CD14-positive monocyte (primary cell): ENCODE results near the gene MAMDC2. TPM values are rescaled to one million over a fixed set of nuclear protein-coding genes. Genes with fewer than 3 reads are reported as not detected.

Source experiments
- DNase-seq, 3 donors: peaks; one replicate each; pipeline ENCODE4 v3.0.0-alpha.2; 2011 to 2022
- H2AFZ ChIP-seq: 2 replicates; pipeline ENCODE4 v1.6.0; 2012; ENCODE audit warnings: mild to moderate bottlenecking, low read depth, low read length, inconsistent platforms; ENCODE audit not compliant: insufficient read depth, poor library complexity, severe bottlenecking
- H3K27ac ChIP-seq, 2 donors: 1 replicate in 1 of 2; 2 replicates in 1 of 2; pipeline ENCODE4 v1.5.1; 2012 to 2013; ENCODE audit warnings: low read length in 2 of 2, control low read depth in 1 of 2, inconsistent platforms in 1 of 2, low read depth in 1 of 2, mild to moderate bottlenecking in 1 of 2
- H3K27me3 ChIP-seq, 2 donors: one replicate each; pipeline versions ENCODE4 v1.6.0 to v1.6.1; 2011 to 2013; ENCODE audit warnings: low read length in 2 of 2; ENCODE audit not compliant: control insufficient read depth in 2 of 2, insufficient read depth in 2 of 2
- H3K36me3 ChIP-seq, 2 donors: replicated peaks in 1 of 2; 1 replicate in 1 of 2; 2 replicates in 1 of 2; pipeline versions ENCODE4 v1.5.1 to v1.6.1; 2012 to 2013; ENCODE audit warnings: low read length in 2 of 2, control low read depth in 1 of 2, inconsistent platforms in 1 of 2, mild to moderate bottlenecking in 1 of 2; ENCODE audit not compliant: insufficient read depth in 2 of 2, control insufficient read depth in 1 of 2
- H3K4me1 ChIP-seq, 2 donors: 1 replicate in 1 of 2; 2 replicates in 1 of 2; pipeline versions ENCODE4 v1.5.1 to v1.6.1; 2012 to 2013; ENCODE audit warnings: low read length in 2 of 2, control low read depth in 1 of 2, inconsistent platforms in 1 of 2, mild to moderate bottlenecking in 1 of 2, moderate library complexity in 1 of 2; ENCODE audit not compliant: insufficient read depth in 2 of 2, control insufficient read depth in 1 of 2
- H3K4me2 ChIP-seq: replicated peaks from 2 replicates; pipeline ENCODE3; 2012; ENCODE audit warnings: low read length, moderate library complexity, mild to moderate bottlenecking; ENCODE audit not compliant: poor library complexity, severe bottlenecking; ENCODE audit errors: extremely low read depth
- H3K4me3 ChIP-seq, 3 experiments: fragments of 200-600 bp in 1 of 3; sonication (generic) in 1 of 3; replicated peaks in 1 of 3; 1 replicate in 2 of 3; 2 replicates in 1 of 3; pipeline ENCODE4 v1.5.1; 2011 to 2013; ENCODE audit warnings: low read length in 3 of 3, mild to moderate bottlenecking in 3 of 3, control low read depth in 2 of 3, low read depth in 2 of 3, inconsistent platforms in 1 of 3, moderate library complexity in 1 of 3
- H3K79me2 ChIP-seq: 2 replicates; pipeline ENCODE4 v1.6.0; 2012; ENCODE audit warnings: mild to moderate bottlenecking, control low read depth, inconsistent platforms, low read length, moderate library complexity; ENCODE audit not compliant: insufficient read depth
- H3K9ac ChIP-seq: 2 replicates; pipeline ENCODE4 v1.6.0; 2017; ENCODE audit warnings: low read length, mild to moderate bottlenecking; ENCODE audit not compliant: insufficient read depth, poor library complexity, severe bottlenecking
- H3K9me3 ChIP-seq, 2 donors: replicated peaks in 1 of 2; 1 replicate in 1 of 2; 2 replicates in 1 of 2; pipeline versions ENCODE4 v1.5.1 to v1.6.1; 2012 to 2013; ENCODE audit warnings: low read length in 2 of 2, control low read depth in 1 of 2; ENCODE audit not compliant: control insufficient read depth in 1 of 2, insufficient read depth in 1 of 2
- H4K20me1 ChIP-seq: 2 replicates; pipeline ENCODE4 v1.6.0; 2012; ENCODE audit warnings: mild to moderate bottlenecking, low read length, control low read depth, moderate library complexity; ENCODE audit not compliant: insufficient read depth
- H3K27ac Mint-ChIP-seq, 7 donors: one replicate each; pipeline ENCODE4 v1.8.0; 2020; ENCODE audit warnings: mild to moderate bottlenecking in 7 of 7, mixed read lengths in 7 of 7, moderate library complexity in 6 of 7, inconsistent platforms in 2 of 7
- H3K27me3 Mint-ChIP-seq, 3 donors: one replicate each; pipeline ENCODE4 v1.8.0; 2021 to 2022; ENCODE audit warnings: low read depth in 3 of 3, mild to moderate bottlenecking in 3 of 3, mixed read lengths in 3 of 3, moderate library complexity in 3 of 3, inconsistent platforms in 1 of 3
- H3K36me3 Mint-ChIP-seq, 2 donors: one replicate each; pipeline ENCODE4 v1.8.0; 2020; ENCODE audit warnings: mixed read lengths in 2 of 2, inconsistent platforms in 1 of 2, mild to moderate bottlenecking in 1 of 2
- H3K4me1 Mint-ChIP-seq: one replicate; pipeline ENCODE4 v1.8.0; 2020; ENCODE audit warnings: mild to moderate bottlenecking, mixed read lengths
- H3K4me3 Mint-ChIP-seq, 2 donors: one replicate each; pipeline ENCODE4 v1.8.0; 2020; ENCODE audit warnings: mild to moderate bottlenecking in 2 of 2, mixed read lengths in 2 of 2, moderate library complexity in 1 of 2
- H3K9me3 Mint-ChIP-seq, 7 donors: one replicate each; pipeline ENCODE4 v1.8.0; 2020 to 2022; ENCODE audit warnings: mixed read lengths in 7 of 7, mild to moderate bottlenecking in 6 of 7, moderate library complexity in 6 of 7, inconsistent platforms in 2 of 7
- WGBS: methylation state at CpG from one replicate; pipeline ENCODE4 v1.1.5; 2013; ENCODE audit warnings: missing lambda C conversion rate; ENCODE audit not compliant: insufficient coverage; 5-methylcytosine and 5-hydroxymethylcytosine counted together
- intact Hi-C, 2 donors: fragments of 100-400 bp; cut with micrococcal nuclease; formaldehyde crosslinking; loops; one replicate each; pipeline versions ENCODE4 v1.15.0 to v1.15.1; 2023
- polyA plus RNA-seq, 3 donors: library from polyadenylated mRNA; depleted of rRNA in 1 of 3; unstranded in 2 of 3; stranded (reverse) in 1 of 3; fragments of 300-500 nt in 2 of 3; fragments of >200 nt in 1 of 3; fragmentation: Illumina TruSeq in 2 of 3; gene quantifications; 1 replicate in 2 of 3; 2 replicates in 1 of 3; pipeline ENCODE4 v1.2.3, GENCODE V29; 2012 to 2021
- TF ChIP-seq, protein P1 (sequence below): fragments of 200-600 bp; IDR thresholded peaks from one replicate; pipeline ENCODE4 v1.8.0; 2022; ENCODE audit warnings: antibody characterized with exemption, mild to moderate bottlenecking

The MAMDC2 gene
- polyA plus RNA-seq, 3 donors = 0.05 to 0.09 TPM; not detected in 1

DNA sequence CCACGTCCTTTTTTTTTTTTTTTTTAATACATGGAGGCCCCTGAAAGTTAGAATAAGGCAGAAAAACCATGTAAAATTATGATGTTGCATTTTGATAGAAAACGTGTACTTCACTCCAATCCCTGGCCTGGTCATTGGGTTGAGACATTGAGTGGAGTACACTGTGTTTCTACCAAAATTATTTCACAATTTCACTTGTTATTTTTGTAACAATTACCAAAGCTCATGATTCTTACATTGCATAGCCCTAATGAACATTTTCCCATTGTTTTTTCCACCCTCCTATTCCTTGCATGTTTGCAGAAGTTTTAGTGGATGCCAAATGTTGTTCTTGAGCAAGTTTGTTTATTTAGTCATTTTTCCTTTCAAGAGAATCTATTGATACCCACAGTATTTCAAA, 21.9 kb downstream of the MAMDC2 start:
- Histone ChIP-seq H3K79me2 (no peaks in the 10 kb centered on the region), H2AFZ (no peak overlapping the region), H3K36me3 (no peaks in the 10 kb centered on the region), H3K9me3 (no peaks in the 10 kb centered on the region), H3K27me3 (no peaks in the 10 kb centered on the region), H3K4me1 (peaks cover 5 to 9% of the 10 kb centered on the region in 2 donors), H4K20me1 (no peaks in the 10 kb centered on the region), H3K4me3 (no peak overlapping the region), H3K4me2 (no peak overlapping the region), H3K27ac (no peak overlapping the region), H3K9ac (no peak overlapping the region)
- Mint-ChIP-seq H3K27me3 (no peaks in the 10 kb centered on the region), H3K4me1 (peaks cover 18% of the 10 kb centered on the region), H3K36me3 (no peaks in the 10 kb centered on the region), H3K9me3 (peaks cover 0 to 3% (median 0%) of the 10 kb centered on the region in 7 donors), H3K4me3 (no peak overlapping the region), H3K27ac (no peak overlapping the region)
- no peak for DNase-seq
- no CpG with 5 or more reads among the region's 2 CpGs for WGBS
- TF ChIP-seq, protein P1, sequence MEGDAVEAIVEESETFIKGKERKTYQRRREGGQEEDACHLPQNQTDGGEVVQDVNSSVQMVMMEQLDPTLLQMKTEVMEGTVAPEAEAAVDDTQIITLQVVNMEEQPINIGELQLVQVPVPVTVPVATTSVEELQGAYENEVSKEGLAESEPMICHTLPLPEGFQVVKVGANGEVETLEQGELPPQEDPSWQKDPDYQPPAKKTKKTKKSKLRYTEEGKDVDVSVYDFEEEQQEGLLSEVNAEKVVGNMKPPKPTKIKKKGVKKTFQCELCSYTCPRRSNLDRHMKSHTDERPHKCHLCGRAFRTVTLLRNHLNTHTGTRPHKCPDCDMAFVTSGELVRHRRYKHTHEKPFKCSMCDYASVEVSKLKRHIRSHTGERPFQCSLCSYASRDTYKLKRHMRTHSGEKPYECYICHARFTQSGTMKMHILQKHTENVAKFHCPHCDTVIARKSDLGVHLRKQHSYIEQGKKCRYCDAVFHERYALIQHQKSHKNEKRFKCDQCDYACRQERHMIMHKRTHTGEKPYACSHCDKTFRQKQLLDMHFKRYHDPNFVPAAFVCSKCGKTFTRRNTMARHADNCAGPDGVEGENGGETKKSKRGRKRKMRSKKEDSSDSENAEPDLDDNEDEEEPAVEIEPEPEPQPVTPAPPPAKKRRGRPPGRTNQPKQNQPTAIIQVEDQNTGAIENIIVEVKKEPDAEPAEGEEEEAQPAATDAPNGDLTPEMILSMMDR = no peak
- intact Hi-C loops = no loop called here

DNA sequence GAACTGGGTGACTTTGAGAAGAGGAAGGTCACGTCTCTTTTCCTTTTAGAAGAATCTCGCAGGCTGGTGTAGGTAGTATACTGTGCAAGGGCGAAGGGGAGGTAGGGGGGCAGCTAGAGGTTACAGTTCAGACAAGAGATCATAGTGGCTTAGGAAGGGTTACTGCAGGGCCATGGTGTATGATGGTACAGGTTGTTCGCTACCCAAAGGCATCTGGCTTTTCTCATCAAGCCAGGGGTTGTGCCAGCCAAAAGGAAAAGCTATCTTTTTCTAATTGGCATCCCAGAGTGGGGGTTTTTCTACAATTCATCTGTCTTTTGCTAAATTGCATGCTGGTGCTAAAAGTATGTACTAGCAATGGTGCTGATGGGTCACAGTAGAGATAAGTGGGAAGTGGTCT, 22.8 kb downstream of the MAMDC2 start:
- no peak overlapping the region for H2AFZ ChIP-seq
- H3K36me3 ChIP-seq = no peaks in the 10 kb centered on the region
- H3K79me2 ChIP-seq = no peaks in the 10 kb centered on the region
- H3K4me1 ChIP-seq = peaks cover 3 to 4% of the 10 kb centered on the region in 2 donors
- H3K27ac ChIP-seq = no peak overlapping the region
- peaks cover 0 to 3% (median 0%) of the 10 kb centered on the region in 7 donors for H3K9me3 Mint-ChIP-seq
- H3K27ac Mint-ChIP-seq = no peak overlapping the region
- no peaks in the 10 kb centered on the region for H3K9me3 ChIP-seq
- TF ChIP-seq, protein P1 = no peak
- H3K4me1 Mint-ChIP-seq = peaks cover 13% of the 10 kb centered on the region
- no peak overlapping the region for H3K9ac ChIP-seq
- no peak overlapping the region for H3K4me3 ChIP-seq
- intact Hi-C loops = no loop called here
- H3K4me2 ChIP-seq = no peak overlapping the region
- no peaks in the 10 kb centered on the region for H3K27me3 Mint-ChIP-seq
- 98% methylated on average over 4 of the region's 4 CpGs for WGBS
- H3K27me3 ChIP-seq = no peaks in the 10 kb centered on the region
- H3K36me3 Mint-ChIP-seq = no peaks in the 10 kb centered on the region
- no peak overlapping the region for H3K4me3 Mint-ChIP-seq
- DNase-seq = no peak
- H4K20me1 ChIP-seq = no peaks in the 10 kb centered on the region
